Astrocyte of the spinal cord (primary cell): ENCODE data around the gene MED15.

Source experiments
- DNase-seq: peaks from one replicate; pipeline ENCODE4 v3.0.0; 2011; ENCODE audit warnings: low read depth, low spot score
- H3K4me3 ChIP-seq: 2 replicates; pipeline ENCODE4 v1.5.1; 2011; ENCODE audit warnings: low read depth, mild to moderate bottlenecking, low read length, moderate library complexity
- in situ Hi-C: cut with HindIII; loops from 2 replicates; pipeline ENCODE4 v1.10.0; 2017; ENCODE audit warnings: low sequenced_read_pairs
- TF ChIP-seq, protein P1 (sequence below): IDR thresholded peaks from 2 replicates; pipeline ENCODE4 v1.5.1; 2012; ENCODE audit warnings: low read depth, mild to moderate bottlenecking, low read length, inconsistent platforms

MED15 gene

DNA sequence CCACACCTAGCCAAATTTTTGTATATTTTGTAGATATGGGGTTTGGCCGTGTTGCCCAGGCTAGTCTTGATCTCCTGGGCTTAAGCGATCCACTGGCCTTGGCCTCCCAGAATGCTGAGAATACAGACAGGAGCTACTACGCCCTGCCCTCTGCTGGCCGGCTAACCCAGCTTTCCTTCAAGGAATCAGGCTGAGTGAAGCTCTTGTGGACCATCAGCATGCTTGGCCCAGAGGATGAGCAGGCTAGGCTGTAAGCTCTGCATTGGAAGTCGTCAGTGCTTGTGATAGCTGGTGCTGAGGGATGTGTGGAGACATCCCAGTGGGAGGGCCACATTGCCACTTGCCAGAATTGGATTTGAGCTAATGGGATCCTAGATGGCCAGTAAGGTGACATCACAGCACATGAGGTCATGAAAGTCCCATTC, 60.6 kb downstream of the MED15 start:
- no peak overlapping the region for H3K4me3 ChIP-seq
- peak; percentile 47 for DNase-seq
- TF ChIP-seq, protein P1, sequence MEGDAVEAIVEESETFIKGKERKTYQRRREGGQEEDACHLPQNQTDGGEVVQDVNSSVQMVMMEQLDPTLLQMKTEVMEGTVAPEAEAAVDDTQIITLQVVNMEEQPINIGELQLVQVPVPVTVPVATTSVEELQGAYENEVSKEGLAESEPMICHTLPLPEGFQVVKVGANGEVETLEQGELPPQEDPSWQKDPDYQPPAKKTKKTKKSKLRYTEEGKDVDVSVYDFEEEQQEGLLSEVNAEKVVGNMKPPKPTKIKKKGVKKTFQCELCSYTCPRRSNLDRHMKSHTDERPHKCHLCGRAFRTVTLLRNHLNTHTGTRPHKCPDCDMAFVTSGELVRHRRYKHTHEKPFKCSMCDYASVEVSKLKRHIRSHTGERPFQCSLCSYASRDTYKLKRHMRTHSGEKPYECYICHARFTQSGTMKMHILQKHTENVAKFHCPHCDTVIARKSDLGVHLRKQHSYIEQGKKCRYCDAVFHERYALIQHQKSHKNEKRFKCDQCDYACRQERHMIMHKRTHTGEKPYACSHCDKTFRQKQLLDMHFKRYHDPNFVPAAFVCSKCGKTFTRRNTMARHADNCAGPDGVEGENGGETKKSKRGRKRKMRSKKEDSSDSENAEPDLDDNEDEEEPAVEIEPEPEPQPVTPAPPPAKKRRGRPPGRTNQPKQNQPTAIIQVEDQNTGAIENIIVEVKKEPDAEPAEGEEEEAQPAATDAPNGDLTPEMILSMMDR = peak; percentile 64
- in situ Hi-C loops = no loop called here

DNA sequence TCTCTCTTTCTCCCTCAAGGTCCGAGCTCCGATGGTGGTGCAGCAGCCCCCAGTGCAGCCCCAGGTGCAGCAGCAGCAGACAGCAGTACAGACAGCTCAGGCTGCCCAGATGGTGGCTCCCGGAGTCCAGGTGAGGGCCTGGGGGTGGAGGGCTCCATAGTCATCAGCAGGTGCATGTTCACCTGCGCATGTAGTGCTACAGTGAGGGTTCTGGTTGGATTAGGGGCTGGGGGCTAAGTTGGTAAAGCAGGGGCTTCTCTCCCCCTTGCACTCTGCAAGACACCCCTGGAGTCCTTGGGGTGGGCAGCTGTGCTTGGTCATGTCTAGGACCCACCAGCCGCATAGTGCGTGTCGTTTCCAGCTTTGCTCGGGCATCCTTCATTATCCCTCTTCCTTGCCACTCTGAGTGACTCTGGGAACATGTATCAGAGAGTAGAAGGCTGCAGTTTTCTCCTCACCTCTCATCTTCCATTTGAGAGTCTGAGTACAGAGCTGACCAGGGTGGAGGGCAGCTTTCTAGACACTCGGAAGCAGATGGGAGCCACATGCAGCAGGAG, 61.2 kb downstream of the MED15 start:
- TF ChIP-seq, protein P1 = no peak
- H3K4me3 ChIP-seq = no peak overlapping the region
- no peak for DNase-seq
- in situ Hi-C loops = no loop called here

DNA sequence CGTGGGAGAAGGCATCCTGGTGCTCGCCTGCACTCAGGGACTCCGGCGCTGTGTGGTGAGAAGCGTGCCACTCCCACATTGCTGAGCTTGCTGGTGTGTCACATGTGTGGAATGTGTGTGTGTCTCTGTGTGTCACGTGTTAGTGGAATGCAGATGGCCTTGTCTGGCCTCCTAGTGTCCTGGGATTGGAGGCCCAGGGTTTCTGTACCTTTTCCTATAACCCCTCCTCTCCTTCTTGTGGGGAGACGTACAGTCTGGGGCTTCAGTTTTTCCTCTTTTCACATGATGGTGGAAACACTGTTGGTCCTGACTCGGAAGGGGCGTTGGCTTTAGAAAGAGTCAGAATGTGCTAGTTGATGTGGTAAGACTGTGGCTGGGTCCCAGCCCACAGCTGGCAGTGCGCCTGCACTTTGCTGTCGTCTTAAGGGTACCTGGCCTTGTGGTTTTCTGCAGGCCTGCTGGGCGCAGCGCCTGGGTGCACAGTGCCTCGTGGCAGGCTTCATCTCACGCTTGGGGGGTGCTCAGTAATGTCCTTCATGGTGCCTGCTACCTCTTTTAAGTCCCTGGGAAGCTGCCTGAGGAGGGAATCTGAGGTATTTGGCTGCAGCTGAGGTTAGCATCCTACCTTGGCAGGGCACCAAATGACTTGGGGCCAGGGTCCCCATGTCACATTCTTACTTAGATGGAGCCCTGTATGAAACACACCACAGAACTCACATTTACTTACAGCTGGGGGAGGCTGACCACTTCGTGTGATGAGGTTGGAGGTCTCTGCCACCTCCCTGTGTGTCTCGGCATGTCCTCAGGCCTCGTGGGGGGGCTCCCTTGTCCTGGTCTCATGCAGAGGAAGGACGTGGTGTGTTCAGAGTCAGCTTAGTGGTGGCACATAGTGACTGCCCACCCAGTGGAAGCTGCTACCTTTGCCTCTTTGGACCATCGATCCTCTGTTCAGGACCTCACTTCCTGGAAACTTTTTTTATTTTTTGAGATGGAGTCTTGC, 61.9 kb downstream of the MED15 start:
- no peak overlapping the region for H3K4me3 ChIP-seq

DNA sequence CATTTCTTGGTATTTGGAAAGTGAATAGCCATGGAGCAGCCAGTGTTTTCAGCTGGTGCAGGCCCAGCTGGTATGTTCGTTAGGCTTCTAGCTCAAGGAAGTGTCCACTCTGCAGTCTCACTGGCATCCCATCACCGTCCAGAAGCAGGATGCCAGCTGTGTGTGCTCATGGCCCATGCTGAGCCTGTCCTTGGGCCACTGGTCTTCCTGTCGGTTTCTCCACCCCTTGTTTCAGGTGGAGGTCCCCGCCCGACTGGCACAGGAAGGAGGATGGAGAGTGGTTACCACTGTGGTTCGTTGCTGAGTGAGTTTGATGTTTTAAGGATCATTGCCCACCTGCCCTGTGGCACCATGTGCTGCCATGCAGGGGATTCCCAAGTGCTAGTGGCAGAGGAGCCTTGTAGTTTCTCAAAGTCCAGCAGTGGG, 63.7 kb downstream of the MED15 start:
- TF ChIP-seq, protein P1 = no peak
- H3K4me3 ChIP-seq = no peak overlapping the region
- in situ Hi-C loops = no loop called here
- no peak for DNase-seq

More for the DNA sequence above, 61.9 kb downstream of the MED15 start:
- DNase-seq = peak; percentile 95
- in situ Hi-C loops = no loop called here
- TF ChIP-seq, protein P1 = no peak

DNA sequence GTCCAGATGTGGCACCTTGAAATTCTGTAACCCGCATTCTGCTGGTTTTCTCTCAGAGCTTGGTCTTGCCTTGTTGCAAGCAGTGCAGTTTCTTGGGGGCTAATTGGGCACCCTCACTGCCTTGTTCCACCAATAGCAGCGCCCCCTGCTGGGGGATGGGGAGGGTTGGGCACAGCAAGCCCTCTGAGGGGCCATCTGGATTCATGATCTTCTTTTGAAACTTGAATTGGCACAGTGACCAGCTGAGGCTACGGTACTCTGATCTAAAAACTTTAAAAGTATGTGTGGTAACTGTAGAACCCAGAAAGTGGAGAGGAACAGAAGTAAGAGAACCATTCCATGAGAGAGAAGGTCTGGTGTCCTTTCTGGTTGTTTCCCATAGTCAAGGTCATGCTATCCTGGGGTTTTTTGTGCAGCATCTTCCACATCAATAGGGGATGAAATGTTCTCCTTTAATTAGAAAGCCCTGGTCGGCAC, 64.2 kb downstream of the MED15 start:
- DNase-seq = no peak
- TF ChIP-seq, protein P1 = peak; percentile 75
- H3K4me3 ChIP-seq = no peak overlapping the region
- in situ Hi-C loops = no loop called here

DNA sequence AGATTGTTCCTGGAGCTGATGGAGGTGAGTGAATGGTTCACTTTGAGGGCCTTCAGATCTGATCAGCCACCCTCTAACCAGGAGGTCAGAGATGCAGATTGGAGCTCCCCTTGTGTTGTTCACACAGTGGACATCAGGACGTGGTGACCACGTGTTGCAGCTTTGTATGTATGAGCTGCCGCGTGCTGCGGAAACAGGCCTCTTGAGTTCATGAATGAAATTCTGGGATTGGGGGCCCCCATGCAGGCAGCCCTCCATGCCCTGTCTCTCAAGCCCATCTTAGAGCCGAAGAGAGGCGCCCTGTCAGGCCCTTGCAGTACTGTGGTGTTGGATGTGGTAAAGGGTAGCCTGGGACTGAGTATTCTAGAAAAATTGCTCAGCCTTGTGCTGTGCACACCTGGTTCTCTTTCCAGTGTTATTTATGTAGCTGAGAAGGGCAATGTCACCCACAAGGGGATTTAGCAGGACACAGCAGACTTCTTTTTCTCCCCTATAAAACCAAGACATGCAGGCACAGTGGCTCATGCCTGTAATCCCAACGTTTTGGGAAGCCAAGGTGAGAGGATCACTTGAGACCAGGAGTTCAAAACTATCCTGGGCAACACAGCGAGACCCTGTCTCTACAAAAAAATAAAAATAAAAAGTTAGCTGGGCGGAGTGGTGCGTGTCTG, 64.9 kb downstream of the MED15 start:
- TF ChIP-seq, protein P1 = no peak

More for the DNA sequence above, 64.9 kb downstream of the MED15 start:
- H3K4me3 ChIP-seq = no peak overlapping the region
- DNase-seq = no peak
- in situ Hi-C loops = no loop called here
